Panc1 (cell line): Measurements from ENCODE around the gene WWOX. TPM values are rescaled to one million over a fixed set of nuclear protein-coding genes. Genes with fewer than 3 reads are reported as not detected.

Source experiments
- ATAC-seq: fragments of 200-7000 bp; cut with Tn5 transposase; 2 replicates; pipeline ENCODE4 v1.9.1; 2020; ENCODE audit warnings: mild to moderate bottlenecking, moderate library complexity
- BruUV-seq: library from RNA; stranded (reverse); fragments of 400-500 nt; replicated peaks from 2 replicates; lab custom pipeline; 2021; lab: Mats Ljungman, UMichigan
- CTCF ChIA-PET: fragments of 300-600 bp; sonication (Branson Sonifier 250); formaldehyde crosslinking; loops from one replicate; lab custom pipeline; 2022; ENCODE audit warnings: antibody characterized with exemption; lab: Charles Lee
- POLR2A ChIA-PET: fragments of 300-600 bp; sonication (Branson Sonifier 250); formaldehyde crosslinking; loops from one replicate; lab custom pipeline; 2022; ENCODE audit warnings: antibody characterized with exemption; lab: Charles Lee
- DNase-seq: peaks from one replicate; pipeline ENCODE4 v3.0.0-alpha.2; 2010; ENCODE audit warnings: low read depth, low spot score
- H3K27ac ChIP-seq: 2 replicates; pipeline ENCODE4 v1.5.1; 2011; ENCODE audit warnings: mild to moderate bottlenecking, low read length, inconsistent platforms
- H3K27me3 ChIP-seq: fragments of 200-500 bp; sonication (Bioruptor generic); 2 replicates; pipeline ENCODE4 v1.6.0; 2014; ENCODE audit warnings: low read length, inconsistent platforms; ENCODE audit not compliant: control insufficient read depth, insufficient read depth
- H3K36me3 ChIP-seq: fragments of 200-500 bp; sonication (Bioruptor generic); 2 replicates; pipeline ENCODE4 v1.5.1; 2014; ENCODE audit warnings: inconsistent platforms, mild to moderate bottlenecking, low read length, moderate library complexity; ENCODE audit not compliant: control insufficient read depth, insufficient read depth
- H3K4me1 ChIP-seq: 2 replicates; pipeline ENCODE4 v1.5.1; 2011; ENCODE audit warnings: inconsistent platforms, mild to moderate bottlenecking, low read length, moderate library complexity; ENCODE audit not compliant: control insufficient read depth, insufficient read depth
- H3K4me3 ChIP-seq, 2 experiments: 2 replicates each; pipeline ENCODE4 v1.5.1; 2011 to 2012; ENCODE audit warnings: low read depth in 2 of 2, low read length in 2 of 2, mild to moderate bottlenecking in 2 of 2, inconsistent platforms in 1 of 2, moderate library complexity in 1 of 2
- H3K9me3 ChIP-seq: fragments of 200-500 bp; sonication (Bioruptor generic); 2 replicates; pipeline ENCODE4 v1.5.1; 2014; ENCODE audit warnings: low read depth, mild to moderate bottlenecking, inconsistent platforms, low read length, moderate library complexity; ENCODE audit not compliant: control insufficient read depth, insufficient read depth
- POLR2AphosphoS5 ChIP-seq: IDR thresholded peaks from 2 replicates; pipeline ENCODE4 v1.6.1; 2012; ENCODE audit warnings: mild to moderate bottlenecking, low read depth, low read length, moderate library complexity
- SIN3A ChIP-seq: IDR thresholded peaks from 2 replicates; pipeline ENCODE4 v1.6.1; 2012; ENCODE audit warnings: low read depth, mild to moderate bottlenecking, low read length, moderate library complexity, borderline replicate concordance; ENCODE audit not compliant: insufficient read depth
- TCF7L2 ChIP-seq: IDR thresholded peaks from 2 replicates; pipeline ENCODE4 v1.6.1; 2011; ENCODE audit warnings: mild to moderate bottlenecking, low read depth, low read length, inconsistent platforms
- in situ Hi-C: cut with HindIII; loops from 2 replicates; pipeline ENCODE4 v1.10.0; 2016; ENCODE audit warnings: low sequenced_read_pairs, low pct_unique_long_range_greater_than_20kb
- intact Hi-C: fragments of 100-400 bp; cut with micrococcal nuclease; formaldehyde crosslinking; loops from one replicate; pipeline ENCODE4 v1.10.0; 2022; ENCODE audit not compliant: unreplicated experiment
- total RNA-seq: library from RNA; stranded (reverse); gene quantifications from one replicate; pipeline ENCODE4 v1.2.1, GENCODE V29; 2021; ENCODE audit not compliant: unreplicated experiment
- TF ChIP-seq, protein P1 (sequence below), 2 experiments: IDR thresholded peaks; 2 replicates each; pipeline ENCODE4 v1.6.1; 2011 to 2012; ENCODE audit warnings: low read depth in 2 of 2, control low read depth in 1 of 2, low read length in 1 of 2, mild to moderate bottlenecking in 1 of 2, moderate library complexity in 1 of 2; ENCODE audit not compliant: insufficient read depth in 1 of 2
- TF ChIP-seq, protein P2 (sequence below): fragments of 450-650 bp; IDR thresholded peaks from 2 replicates; pipeline ENCODE4 v1.5.1; 2017; ENCODE audit warnings: mild to moderate bottlenecking

WWOX gene
- total RNA-seq, 1 experiment from 2014 or later, result 12.5 TPM

GRCh38 chr16:78897299-78897698, 797.8 kb downstream of the WWOX start:
- in situ Hi-C loops, result no loop called here
- Histone ChIP-seq H3K4me1 (no peaks in the 10 kb centered on the region), H3K27me3 (no peaks in the 10 kb centered on the region), H3K36me3 (no peaks in the 10 kb centered on the region), H3K9me3 (no peaks in the 10 kb centered on the region), H3K27ac (no peak overlapping the region), H3K4me3 (no peak overlapping the region)
- DNase-seq (no peak), ATAC-seq (no peak)
- intact Hi-C loops, result no loop called here
- TF ChIP-seq SIN3A, result no peak
- TF ChIP-seq TCF7L2, result no peak
- TF ChIP-seq POLR2AphosphoS5, result no peak
- TF ChIP-seq, protein P1, sequence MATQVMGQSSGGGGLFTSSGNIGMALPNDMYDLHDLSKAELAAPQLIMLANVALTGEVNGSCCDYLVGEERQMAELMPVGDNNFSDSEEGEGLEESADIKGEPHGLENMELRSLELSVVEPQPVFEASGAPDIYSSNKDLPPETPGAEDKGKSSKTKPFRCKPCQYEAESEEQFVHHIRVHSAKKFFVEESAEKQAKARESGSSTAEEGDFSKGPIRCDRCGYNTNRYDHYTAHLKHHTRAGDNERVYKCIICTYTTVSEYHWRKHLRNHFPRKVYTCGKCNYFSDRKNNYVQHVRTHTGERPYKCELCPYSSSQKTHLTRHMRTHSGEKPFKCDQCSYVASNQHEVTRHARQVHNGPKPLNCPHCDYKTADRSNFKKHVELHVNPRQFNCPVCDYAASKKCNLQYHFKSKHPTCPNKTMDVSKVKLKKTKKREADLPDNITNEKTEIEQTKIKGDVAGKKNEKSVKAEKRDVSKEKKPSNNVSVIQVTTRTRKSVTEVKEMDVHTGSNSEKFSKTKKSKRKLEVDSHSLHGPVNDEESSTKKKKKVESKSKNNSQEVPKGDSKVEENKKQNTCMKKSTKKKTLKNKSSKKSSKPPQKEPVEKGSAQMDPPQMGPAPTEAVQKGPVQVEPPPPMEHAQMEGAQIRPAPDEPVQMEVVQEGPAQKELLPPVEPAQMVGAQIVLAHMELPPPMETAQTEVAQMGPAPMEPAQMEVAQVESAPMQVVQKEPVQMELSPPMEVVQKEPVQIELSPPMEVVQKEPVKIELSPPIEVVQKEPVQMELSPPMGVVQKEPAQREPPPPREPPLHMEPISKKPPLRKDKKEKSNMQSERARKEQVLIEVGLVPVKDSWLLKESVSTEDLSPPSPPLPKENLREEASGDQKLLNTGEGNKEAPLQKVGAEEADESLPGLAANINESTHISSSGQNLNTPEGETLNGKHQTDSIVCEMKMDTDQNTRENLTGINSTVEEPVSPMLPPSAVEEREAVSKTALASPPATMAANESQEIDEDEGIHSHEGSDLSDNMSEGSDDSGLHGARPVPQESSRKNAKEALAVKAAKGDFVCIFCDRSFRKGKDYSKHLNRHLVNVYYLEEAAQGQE (IDR thresholded peaks at IDR 0.05; ENCODE audit: insufficient read depth in 1 of 2, low read depth in 2 of 2, low read length in 1 of 2), result no peak
- TF ChIP-seq, protein P2, sequence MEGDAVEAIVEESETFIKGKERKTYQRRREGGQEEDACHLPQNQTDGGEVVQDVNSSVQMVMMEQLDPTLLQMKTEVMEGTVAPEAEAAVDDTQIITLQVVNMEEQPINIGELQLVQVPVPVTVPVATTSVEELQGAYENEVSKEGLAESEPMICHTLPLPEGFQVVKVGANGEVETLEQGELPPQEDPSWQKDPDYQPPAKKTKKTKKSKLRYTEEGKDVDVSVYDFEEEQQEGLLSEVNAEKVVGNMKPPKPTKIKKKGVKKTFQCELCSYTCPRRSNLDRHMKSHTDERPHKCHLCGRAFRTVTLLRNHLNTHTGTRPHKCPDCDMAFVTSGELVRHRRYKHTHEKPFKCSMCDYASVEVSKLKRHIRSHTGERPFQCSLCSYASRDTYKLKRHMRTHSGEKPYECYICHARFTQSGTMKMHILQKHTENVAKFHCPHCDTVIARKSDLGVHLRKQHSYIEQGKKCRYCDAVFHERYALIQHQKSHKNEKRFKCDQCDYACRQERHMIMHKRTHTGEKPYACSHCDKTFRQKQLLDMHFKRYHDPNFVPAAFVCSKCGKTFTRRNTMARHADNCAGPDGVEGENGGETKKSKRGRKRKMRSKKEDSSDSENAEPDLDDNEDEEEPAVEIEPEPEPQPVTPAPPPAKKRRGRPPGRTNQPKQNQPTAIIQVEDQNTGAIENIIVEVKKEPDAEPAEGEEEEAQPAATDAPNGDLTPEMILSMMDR, result no peak
- no TSS peak for BruUV-seq
- POLR2A ChIA-PET, result no interaction called here
- CTCF ChIA-PET, result no interaction called here

GRCh38 chr16:78900044-78900811, 800.8 kb downstream of the WWOX start:
- TF ChIP-seq SIN3A (no peak), TCF7L2 (no peak), POLR2AphosphoS5 (no peak)
- TF ChIP-seq, protein P1 (IDR thresholded peaks at IDR 0.05; ENCODE audit: insufficient read depth in 1 of 2, low read depth in 2 of 2, low read length in 1 of 2), result no peak
- H3K27ac ChIP-seq, result no peak overlapping the region
- in situ Hi-C loops (no loop called here), intact Hi-C loops (no loop called here)
- ATAC-seq (no peak), DNase-seq (no peak)
- no peaks in the 10 kb centered on the region for H3K9me3 ChIP-seq
- H3K36me3 ChIP-seq, result no peaks in the 10 kb centered on the region
- H3K4me3 ChIP-seq, result no peak overlapping the region
- CTCF ChIA-PET, result no interaction called here
- no TSS peak for BruUV-seq
- H3K27me3 ChIP-seq, result no peaks in the 10 kb centered on the region
- POLR2A ChIA-PET, result no interaction called here
- H3K4me1 ChIP-seq, result no peaks in the 10 kb centered on the region
